Cerebellar nuclear complex (tissue), 1 donor: ENCODE data around the gene MYO5C.

Experiments
- DNase-seq, 2 experiments: peaks; one replicate each; lab custom pipeline; 2025; lab: John Stamatoyannopoulos, UW

The MYO5C gene

DNA sequence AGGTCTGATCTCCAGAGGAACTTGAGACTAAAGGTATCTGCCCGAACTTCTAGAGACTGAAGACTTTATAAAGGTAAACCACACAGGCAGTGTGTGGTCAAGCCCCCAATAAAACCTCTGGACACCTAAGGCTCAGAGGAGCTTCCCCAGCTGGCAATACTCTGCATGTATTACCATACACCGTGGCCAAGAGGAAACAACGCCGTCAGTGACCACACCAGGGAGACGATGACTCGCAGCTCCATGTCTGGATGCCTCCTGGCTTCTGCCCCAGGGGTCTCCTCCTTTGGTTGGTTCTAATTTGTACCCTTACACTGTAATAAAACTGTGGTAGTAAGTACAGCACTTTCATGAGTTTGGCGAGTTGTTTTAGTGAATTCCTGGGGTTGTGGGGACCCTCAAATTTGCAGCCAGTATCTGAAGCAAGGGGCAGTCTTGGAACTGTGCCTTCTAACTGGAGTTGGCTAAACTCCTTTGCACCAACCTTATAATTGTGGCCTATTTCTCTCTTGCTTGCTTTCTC is 150.9 kb downstream of the MYO5C start:
- DNase-seq = no peak

DNA sequence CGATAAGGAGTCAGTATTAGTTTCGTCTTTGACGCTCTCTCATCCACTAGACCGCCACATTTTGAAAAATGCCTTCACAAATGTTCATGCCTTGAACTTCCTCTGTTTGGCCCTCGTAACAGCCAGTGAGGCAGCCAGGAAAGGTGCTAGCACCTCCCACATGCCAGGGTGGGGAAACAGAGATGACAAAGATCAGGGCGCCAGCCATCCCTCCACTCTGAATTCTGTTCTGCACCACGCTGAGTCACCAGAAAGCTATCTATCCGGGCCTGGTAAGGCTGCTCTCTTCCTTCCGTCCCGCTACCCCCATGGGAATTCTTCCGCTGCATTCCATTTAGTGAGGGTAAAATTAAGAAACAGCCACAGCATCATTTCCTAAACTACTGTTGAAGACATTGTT is 151.7 kb downstream of the MYO5C start:
- no peak for DNase-seq
